Measurements from ENCODE around the gene COPS3.

COPS3 gene

DNA sequence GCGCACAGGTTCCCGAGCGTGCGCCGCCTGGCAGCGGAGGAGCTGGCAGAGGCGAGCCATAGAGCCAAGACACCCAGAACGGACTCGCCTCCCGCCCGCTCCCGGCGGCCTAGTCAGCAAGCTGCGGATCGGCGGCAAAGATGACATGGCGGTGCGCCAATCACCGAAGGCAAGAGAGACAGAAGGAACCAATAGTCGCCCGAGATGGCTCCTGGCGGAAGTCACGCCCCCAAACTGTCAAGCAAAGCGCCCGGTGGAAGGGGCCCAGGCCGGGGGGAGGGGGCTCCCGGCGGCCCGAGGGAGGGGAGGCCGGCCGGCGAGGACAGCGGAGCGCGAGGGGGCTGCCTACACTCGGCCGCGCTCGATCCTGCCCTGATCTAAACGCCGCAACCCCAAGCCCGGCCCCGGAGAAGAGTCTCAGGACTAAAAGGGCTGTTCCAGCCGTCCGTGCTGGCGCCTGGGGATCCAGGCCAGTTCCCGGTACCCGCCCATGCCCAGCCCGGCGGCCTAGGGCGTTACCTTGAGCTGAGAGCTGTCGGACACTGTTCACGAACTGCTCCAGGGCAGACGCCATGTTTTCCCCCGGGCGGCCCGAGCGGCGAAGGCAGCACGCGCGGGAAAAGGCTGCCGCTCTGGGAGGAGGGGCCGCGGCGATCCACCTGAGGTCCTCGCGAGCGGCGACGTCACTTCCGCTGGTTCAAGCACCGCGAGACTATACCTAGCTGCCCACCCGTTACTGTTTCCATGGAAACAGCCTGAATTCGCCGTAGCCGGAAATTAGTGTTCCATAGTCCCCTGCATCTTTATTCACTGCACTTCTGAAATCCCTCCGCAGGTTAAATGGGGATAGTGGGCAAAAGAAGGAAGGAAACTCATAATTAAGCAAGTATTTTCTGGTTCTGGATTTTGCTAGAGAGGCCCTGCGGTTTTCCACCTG, at the start of gene COPS3:
TSS of gene COPS3 (minus strand) at position 634 of the 937 bp plus-strand sequence. CDS start at position 574, 60 bp downstream.
- DNase-seq, result peak; percentile 97

DNA sequence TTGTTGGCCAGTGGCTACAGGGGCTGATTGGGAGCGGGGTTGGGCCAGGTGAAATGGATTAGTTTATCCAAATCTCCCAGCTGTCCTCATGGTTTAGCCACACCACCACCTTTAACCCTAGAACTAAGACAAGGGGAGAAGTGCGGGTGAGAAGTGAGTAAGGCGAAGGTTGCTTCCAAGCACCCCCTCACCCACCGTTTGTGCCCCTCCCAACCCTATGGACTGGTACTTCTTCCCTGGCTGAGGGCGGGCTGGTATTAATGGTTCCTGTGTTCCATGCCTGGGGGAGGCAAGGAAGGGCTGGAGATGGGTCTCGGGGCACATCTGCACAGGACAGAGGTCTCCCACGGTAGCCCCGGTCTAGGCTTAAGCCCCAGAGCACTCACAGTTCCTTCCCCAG, 47.2 kb upstream of the COPS3 start:
- no peak for DNase-seq

- DNase-seq, result no peak
These were observed 45.3 kb upstream of the COPS3 start for GRCh38 chr17:17326275-17326875.

DNA sequence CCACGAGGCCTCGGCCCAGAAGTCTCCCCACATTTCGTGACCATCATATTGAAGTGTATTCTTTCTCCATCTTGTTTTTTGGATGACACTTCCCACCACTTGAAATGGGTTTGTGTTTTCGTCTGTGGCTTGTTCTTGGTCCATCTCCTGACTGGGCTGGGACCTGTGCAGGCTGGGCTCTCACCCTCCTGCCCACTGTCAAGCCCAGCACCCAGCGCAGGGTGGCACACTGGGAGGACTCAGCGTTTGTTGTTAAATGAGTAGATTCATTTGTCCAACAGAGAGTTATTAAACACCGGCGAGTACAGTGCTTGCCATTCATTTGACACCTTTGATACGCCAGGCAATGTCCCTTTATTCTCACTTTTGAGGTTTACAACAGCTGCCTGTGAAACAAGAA, 44.8 kb upstream of the COPS3 start:
- DNase-seq, result no peak

GRCh38 chr17:17325228-17325627, 44.2 kb upstream of the COPS3 start:
- DNase-seq, result no peak

DNA sequence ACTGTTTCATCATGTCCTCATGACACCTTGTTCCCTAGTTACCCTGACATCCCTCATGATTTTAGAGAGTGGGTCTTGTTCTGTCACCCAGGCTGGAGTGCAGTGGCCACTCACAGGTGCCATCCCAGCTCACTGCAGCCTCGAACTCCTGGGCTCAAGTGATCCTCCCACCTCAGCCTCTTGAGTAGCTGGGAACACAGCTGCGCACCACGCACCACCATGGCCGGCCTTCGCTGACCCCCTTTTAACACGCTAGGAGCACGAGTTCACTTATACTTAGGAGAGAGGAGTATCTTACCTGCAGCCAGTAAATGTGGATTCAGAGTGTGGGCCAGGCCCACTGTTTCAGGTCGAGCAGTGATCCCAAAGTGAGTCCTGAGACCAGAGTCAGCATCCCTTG, 43.6 kb upstream of the COPS3 start:
- DNase-seq, result no peak

DNA sequence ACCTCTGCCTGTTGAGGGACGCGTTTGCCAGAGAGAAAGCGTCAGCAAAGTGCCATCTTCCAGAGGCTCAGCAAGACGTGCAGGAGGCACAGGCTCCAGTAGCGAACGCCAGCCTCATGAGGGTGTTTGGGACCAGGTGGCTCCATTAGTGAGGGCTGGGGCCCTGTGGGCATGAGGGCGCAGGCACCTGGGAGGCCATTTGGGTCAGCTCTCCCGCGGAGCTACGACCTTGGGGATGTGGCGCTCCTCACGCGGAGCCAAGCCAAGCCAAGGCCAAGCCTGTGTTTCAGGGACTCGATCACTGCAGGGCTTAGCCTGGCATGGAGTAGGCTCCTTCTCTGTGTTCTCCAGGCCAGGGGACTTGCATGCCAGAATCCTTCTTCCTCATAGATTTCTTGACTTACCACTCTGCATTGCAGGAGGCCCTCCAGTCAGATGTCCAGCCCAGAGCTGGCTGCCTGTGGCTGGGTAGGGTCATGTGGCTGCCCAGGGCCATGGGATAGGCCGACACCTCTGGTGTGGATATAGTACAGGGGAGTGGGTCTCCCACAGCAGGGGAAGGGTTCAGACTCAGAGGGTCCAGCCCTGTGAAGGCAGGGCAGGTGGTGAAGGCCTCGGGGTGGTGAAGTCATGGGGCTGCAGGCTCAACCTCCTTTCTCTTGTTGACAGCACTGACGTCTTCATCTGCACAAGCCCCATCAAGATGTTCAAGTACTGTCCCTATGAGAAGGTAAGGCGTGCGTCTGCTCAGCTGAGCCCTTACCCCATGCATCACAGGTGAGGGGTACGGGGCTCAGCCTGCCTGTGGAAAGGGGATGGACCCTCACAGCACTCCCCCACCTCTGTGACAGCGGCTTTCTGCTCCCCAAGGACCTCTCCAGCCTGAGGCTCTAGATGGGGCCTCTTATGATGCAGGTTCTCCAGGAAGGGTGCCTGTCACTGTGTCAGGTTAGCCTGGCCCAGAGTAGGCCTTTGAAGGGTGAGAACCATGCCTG, 41.8 kb upstream of the COPS3 start:
- DNase-seq, result no peak

GRCh38 chr17:17321356-17322025, 40.4 kb upstream of the COPS3 start:
- no peak for DNase-seq

GRCh38 chr17:17320911-17321220, 39.8 kb upstream of the COPS3 start:
- DNase-seq, result no peak

- DNase-seq, result no peak
These were observed 39.3 kb upstream of the COPS3 start for GRCh38 chr17:17320188-17320910.

GRCh38 chr17:17315142-17315821, 34.2 kb upstream of the COPS3 start:
- no peak for DNase-seq

- no peak for DNase-seq
These were observed 33.5 kb upstream of the COPS3 start for GRCh38 chr17:17314501-17315071.

DNA sequence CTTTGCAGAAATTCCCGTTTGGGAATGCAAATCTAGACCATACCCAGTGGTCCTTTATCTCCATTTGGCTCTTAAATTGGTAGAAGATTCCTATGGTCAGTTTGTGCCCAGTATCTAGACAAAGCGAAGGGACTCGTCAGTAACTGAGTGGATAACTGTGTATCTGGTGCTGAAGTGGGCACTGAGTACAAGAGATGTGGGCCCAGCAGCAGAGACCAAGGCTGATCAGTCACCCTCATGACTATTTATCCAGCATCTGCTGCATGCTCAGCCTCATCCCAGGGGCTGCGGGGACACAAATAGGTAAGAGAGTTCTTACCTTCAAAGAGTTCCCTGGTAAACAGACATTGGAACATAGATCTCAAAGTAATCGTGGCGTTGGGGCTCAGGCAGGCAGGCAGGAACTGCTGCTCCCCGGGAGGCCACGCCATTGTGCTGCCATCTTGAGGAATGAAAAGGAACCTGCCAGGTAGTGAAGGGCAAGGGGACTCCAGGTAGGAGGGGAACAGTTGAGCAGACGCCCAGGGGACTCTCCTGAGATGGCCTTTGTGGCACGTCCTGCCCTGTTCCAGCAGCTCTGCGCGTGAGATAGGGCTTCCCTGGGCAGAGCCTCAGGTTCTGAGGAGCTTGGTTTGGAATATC, 32.4 kb upstream of the COPS3 start:
- DNase-seq, result peak; percentile 70 to 85

GRCh38 chr17:17309356-17309755, 28.3 kb upstream of the COPS3 start:
- DNase-seq, result no peak

- DNase-seq, result peak; percentile 52 to 77
These were observed 24.3 kb upstream of the COPS3 start for GRCh38 chr17:17305281-17305801.

- peak; percentile 23 to 72 for DNase-seq
These were observed 23.5 kb upstream of the COPS3 start for GRCh38 chr17:17304521-17304985.

DNA sequence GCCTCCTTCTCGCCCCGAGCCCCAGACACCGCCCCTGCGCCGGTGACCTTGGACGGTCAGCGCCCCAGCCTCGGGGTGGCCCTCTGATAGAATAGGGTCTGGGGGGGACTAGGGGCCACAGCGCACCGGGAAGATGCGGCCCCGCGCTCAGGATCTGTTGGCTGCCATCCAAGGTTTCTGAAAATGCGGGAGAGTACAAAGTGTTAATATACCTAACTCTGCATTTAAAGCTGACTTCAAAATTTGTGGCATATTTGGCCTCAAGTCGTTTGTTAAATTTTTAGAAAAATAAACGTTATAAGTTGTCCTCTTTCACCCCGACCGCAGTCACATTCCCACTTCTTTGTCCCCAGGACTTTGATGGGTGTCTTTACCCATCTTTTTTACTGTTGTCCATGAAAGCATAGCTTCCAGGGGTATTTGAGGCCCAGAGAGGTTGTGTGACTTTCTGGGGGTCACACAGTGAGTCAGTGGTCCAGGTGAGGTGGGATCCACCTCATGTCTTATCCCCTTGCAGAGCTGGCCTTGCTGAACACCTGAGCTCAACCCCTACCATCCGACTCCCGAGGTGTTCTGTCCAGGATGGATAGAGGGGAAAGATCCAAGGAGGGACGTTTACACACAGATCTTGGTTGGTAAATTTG, 22.9 kb upstream of the COPS3 start:
- DNase-seq, result no peak

GRCh38 chr17:17303010-17303846, 22.2 kb upstream of the COPS3 start, which contains the start of gene NT5M:
Gene NT5M, plus strand, starts transcription at chr17:17303373. Its CDS starts 178 bp downstream, at chr17:17303551.
- DNase-seq, result peak; percentile 52 to 66
